Measurements from ENCODE around the gene GUCY1A2.

DNA sequence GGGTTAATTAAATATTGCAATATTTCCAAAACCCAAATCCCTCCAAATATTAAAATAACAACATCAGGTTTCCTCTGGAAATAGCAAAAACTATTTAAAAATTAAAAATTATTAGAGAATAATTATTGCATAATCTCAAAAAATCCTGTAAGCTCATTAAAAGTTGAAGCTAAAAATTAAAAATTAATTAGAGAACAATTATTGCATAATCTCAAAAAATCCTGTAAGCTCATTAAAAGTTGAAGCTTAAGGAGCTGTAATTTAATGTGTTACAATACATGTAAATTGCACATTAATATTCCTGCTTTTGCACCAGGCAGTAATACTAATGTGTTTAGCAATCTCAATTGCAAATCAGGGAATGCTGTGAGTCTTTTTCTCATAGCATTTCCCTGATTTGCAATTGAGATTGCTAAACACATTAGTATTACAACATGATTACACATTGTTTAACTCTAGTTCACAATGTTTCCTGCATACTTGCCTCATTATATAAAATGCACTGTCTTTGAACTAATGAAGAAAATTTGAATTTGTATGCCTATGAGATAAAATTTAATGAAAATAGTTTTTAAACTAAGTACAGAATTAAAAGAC lies 247.7 kb downstream of the GUCY1A2 start:
- TF ChIP-seq CTCF (IDR thresholded peaks at IDR 0.05), result no peak
- no peak for TF ChIP-seq EZH2 (IDR thresholded peaks at IDR 0.05; ENCODE audit: borderline replicate concordance, insufficient read depth, low read depth, low read length, poor library complexity, severe bottlenecking)

Measured in B cell (primary cell).